PFSK-1 (cell line): ENCODE measurements around the gene UCKL1.

Experiments used
- SIN3A ChIP-seq: IDR thresholded peaks from 2 replicates; pipeline ENCODE4 v1.6.1; 2012; ENCODE audit warnings: mild to moderate bottlenecking, low read length, moderate library complexity, borderline replicate concordance; ENCODE audit not compliant: insufficient read depth
- TAF1 ChIP-seq: IDR thresholded peaks from 2 replicates; pipeline ENCODE4 v1.6.1; 2012; ENCODE audit warnings: low read length, control low read depth, borderline replicate concordance; ENCODE audit not compliant: insufficient read depth
- TF ChIP-seq, protein P1 (sequence below), 2 experiments: IDR thresholded peaks; 2 replicates each; pipeline versions ENCODE4 v1.6.1 to v1.8.0; 2011 to 2012; ENCODE audit warnings: low read depth in 2 of 2, low read length in 2 of 2, control low read depth in 1 of 2, inconsistent platforms in 1 of 2, mild to moderate bottlenecking in 1 of 2, moderate library complexity in 1 of 2; ENCODE audit not compliant: insufficient read depth in 1 of 2

DNA sequence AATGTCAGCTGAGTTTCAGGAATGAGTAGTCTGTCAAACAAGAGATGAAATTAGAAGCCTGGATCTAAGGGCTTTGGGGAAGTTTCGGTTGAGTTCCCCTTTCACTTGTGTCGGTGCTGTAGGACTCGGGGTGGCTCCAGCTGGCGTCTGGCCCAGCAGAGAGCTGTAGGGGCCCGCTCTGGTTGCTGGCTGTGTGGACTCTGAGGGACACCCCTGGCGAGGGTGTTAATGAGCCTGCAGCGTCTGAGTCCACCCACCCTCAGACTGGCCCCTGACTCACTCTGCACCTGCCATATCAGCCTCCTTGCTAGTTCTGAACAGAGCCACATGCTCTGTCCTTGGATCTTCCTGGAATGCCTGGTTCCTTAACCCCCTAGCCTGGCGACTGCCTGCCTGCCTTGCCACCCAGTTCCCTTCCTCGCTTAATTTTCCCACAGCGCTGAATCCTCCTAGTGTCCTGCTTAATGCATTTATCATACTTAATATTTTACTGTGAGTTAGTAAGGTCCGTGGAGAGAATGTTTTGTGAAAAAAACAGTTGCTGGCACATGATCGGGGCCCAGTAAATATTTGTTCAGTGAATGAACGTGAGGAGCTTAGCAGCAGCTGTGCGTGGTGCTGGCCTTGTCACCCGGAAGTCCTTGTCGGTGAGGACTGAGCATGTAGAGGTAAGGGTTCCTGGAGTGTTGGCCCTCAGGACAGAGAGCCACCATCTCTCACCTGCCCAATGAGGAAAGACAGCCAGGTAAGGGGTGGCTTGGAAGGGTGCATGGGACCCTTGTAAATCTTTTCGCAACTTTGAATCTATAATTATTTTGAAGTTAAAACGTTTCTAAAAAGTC lies 59.7 kb downstream of the UCKL1 start:
- TF ChIP-seq, protein P1, sequence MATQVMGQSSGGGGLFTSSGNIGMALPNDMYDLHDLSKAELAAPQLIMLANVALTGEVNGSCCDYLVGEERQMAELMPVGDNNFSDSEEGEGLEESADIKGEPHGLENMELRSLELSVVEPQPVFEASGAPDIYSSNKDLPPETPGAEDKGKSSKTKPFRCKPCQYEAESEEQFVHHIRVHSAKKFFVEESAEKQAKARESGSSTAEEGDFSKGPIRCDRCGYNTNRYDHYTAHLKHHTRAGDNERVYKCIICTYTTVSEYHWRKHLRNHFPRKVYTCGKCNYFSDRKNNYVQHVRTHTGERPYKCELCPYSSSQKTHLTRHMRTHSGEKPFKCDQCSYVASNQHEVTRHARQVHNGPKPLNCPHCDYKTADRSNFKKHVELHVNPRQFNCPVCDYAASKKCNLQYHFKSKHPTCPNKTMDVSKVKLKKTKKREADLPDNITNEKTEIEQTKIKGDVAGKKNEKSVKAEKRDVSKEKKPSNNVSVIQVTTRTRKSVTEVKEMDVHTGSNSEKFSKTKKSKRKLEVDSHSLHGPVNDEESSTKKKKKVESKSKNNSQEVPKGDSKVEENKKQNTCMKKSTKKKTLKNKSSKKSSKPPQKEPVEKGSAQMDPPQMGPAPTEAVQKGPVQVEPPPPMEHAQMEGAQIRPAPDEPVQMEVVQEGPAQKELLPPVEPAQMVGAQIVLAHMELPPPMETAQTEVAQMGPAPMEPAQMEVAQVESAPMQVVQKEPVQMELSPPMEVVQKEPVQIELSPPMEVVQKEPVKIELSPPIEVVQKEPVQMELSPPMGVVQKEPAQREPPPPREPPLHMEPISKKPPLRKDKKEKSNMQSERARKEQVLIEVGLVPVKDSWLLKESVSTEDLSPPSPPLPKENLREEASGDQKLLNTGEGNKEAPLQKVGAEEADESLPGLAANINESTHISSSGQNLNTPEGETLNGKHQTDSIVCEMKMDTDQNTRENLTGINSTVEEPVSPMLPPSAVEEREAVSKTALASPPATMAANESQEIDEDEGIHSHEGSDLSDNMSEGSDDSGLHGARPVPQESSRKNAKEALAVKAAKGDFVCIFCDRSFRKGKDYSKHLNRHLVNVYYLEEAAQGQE (IDR thresholded peaks at IDR 0.05; ENCODE audit: insufficient read depth in 1 of 2, low read depth in 2 of 2, low read length in 2 of 2), result no peak
- no peak for TF ChIP-seq SIN3A
- no peak for TF ChIP-seq TAF1
